ENCODE measurements around the gene COL8A1.

GRCh38 chr3:99777708-99778107 lies 139.3 kb downstream of the COL8A1 start:
- TF ChIP-seq CTCF (IDR thresholded peaks at IDR 0.05; ENCODE audit: low read length) = no peak
- TF ChIP-seq EZH2 (optimal IDR thresholded peaks at IDR 0.05; ENCODE audit: low read depth, low read length) = no peak
- no peak for TF ChIP-seq EZH2phosphoT487 (IDR thresholded peaks at IDR 0.05; ENCODE audit: low read length)
